HepG2 (cell line): Measurements from ENCODE around the gene SHFL. TPM values are rescaled to one million over a fixed set of nuclear protein-coding genes. Genes with fewer than 3 reads are reported as not detected.

ENCODE experiments used
- ATAC-seq: fragments of 200-7000 bp; cut with Tn5 transposase; 3 replicates; pipeline ENCODE4 v1.9.1; 2020; ENCODE audit warnings: mild to moderate bottlenecking, moderate library complexity
- BruUV-seq: library from RNA; stranded (reverse); fragments of 400-500 nt; replicated peaks from 2 replicates; lab custom pipeline; 2021; lab: Mats Ljungman, UMichigan
- CTCF ChIA-PET: fragments of 300-600 bp; formaldehyde crosslinking; extraction: SDS; loops from one replicate; lab custom pipeline; 2021; ENCODE audit warnings: low total read pairs, inconsistent platforms, low intra/inter-chr PET ratio; lab: Yijun Ruan, JAX
- POLR2A ChIA-PET: fragments of 350-600 bp; sonication (Branson Sonifier 250); formaldehyde crosslinking; loops from one replicate; lab custom pipeline; 2020; ENCODE audit warnings: antibody characterized with exemption, inconsistent platforms; lab: Yijun Ruan, JAX
- DNase-seq: peaks from one replicate; pipeline ENCODE4 v3.0.0-alpha.2; 2015; ENCODE audit warnings: low spot score
- FAIRE-seq: peaks from 3 replicates; lab custom pipeline; 2011; peaks lifted over from hg19 to GRCh38; lab: Jason Lieb, UNC
- H2AFZ ChIP-seq: one replicate; pipeline ENCODE4 v1.6.1; 2011; ENCODE audit warnings: low read length, inconsistent platforms
- H3K27ac ChIP-seq: fragments of 300-600 bp; 3 replicates; pipeline ENCODE4 v1.8.0; 2011; ENCODE audit warnings: mixed run types, mild to moderate bottlenecking, mixed read lengths, low read length, inconsistent platforms; ENCODE audit not compliant: insufficient read depth; ENCODE audit errors: extremely low read length
- H3K27me3 ChIP-seq, 2 experiments: fragments of 200-600 bp in 1 of 2; 2 replicates in 1 of 2; 3 replicates in 1 of 2; pipeline versions ENCODE4 v1.6.0 to v1.8.0; 2011; ENCODE audit warnings: low read length in 2 of 2, mild to moderate bottlenecking in 2 of 2, moderate library complexity in 2 of 2, inconsistent platforms in 1 of 2; ENCODE audit not compliant: insufficient read depth in 2 of 2, control insufficient read depth in 1 of 2
- H3K36me3 ChIP-seq, 2 experiments: fragments of 200-600 bp in 1 of 2; replicated peaks in 1 of 2; 2 replicates in 1 of 2; 3 replicates in 1 of 2; pipeline versions ENCODE4 v1.5.1 to v1.8.0; 2011; ENCODE audit warnings: low read length in 2 of 2, inconsistent platforms in 1 of 2; ENCODE audit not compliant: insufficient read depth in 2 of 2, control insufficient read depth in 1 of 2
- H3K4me1 ChIP-seq: 2 replicates; pipeline ENCODE4 v1.5.1; 2012; ENCODE audit warnings: low read length, inconsistent platforms; ENCODE audit not compliant: insufficient read depth
- H3K4me2 ChIP-seq: 2 replicates; pipeline ENCODE4 v1.6.0; 2011; ENCODE audit warnings: low read depth, low read length, inconsistent platforms
- H3K4me3 ChIP-seq, 3 experiments: fragments of 200-600 bp in 1 of 3; sonication (generic), shearing (Covaris generic) in 1 of 3; replicated peaks in 1 of 3; 2 replicates each; pipeline ENCODE4 v1.5.1; 2011 to 2016; ENCODE audit warnings: low read length in 3 of 3, inconsistent platforms in 2 of 3, low read depth in 2 of 3, mild to moderate bottlenecking in 2 of 3, control low read depth in 1 of 3, mixed read lengths in 1 of 3; ENCODE audit not compliant: insufficient read depth in 1 of 3
- H3K79me2 ChIP-seq: one replicate; pipeline ENCODE4 v1.6.1; 2011; ENCODE audit warnings: low read length, inconsistent platforms; ENCODE audit not compliant: insufficient read depth
- H3K9ac ChIP-seq: 2 replicates; pipeline ENCODE4 v1.6.0; 2011; ENCODE audit warnings: mild to moderate bottlenecking, low read depth, low read length, inconsistent platforms; ENCODE audit not compliant: insufficient read depth
- H3K9me3 ChIP-seq: 2 replicates; pipeline ENCODE4 v1.5.1; 2012; ENCODE audit warnings: mild to moderate bottlenecking, low read length
- H4K20me1 ChIP-seq: 2 replicates; pipeline ENCODE4 v1.6.0; 2011; ENCODE audit warnings: inconsistent platforms, mild to moderate bottlenecking, low read length, moderate library complexity; ENCODE audit not compliant: insufficient read depth
- AFF4 ChIP-seq: sonication (generic); formaldehyde crosslinking; IDR thresholded peaks from 2 replicates; pipeline ENCODE4 v1.4.0; 2020; ENCODE audit warnings: missing genetic modification reagents
- ATM ChIP-seq: fragments of 450-650 bp; IDR thresholded peaks from 2 replicates; pipeline ENCODE4 v1.7.1; 2017; ENCODE audit warnings: mild to moderate bottlenecking, borderline replicate concordance
- CBX5 ChIP-seq: sonication (generic); formaldehyde crosslinking; IDR thresholded peaks from 2 replicates; pipeline ENCODE4 v1.4.0; 2020; ENCODE audit warnings: missing genetic modification reagents, borderline replicate concordance
- E2F5 ChIP-seq: sonication (generic); formaldehyde crosslinking; conservative IDR thresholded peaks from 2 replicates; pipeline ENCODE4 v1.4.0; 2020; ENCODE audit warnings: missing genetic modification reagents
- FLYWCH1 ChIP-seq: sonication (generic); formaldehyde crosslinking; IDR thresholded peaks from 2 replicates; pipeline ENCODE4 v1.8.1; 2023; ENCODE audit warnings: mild to moderate bottlenecking, missing genetic modification reagents
- GATAD1 ChIP-seq: IDR thresholded peaks from 2 replicates; pipeline ENCODE4 v1.6.1; 2016; ENCODE audit warnings: missing genetic modification reagents, missing compliant biosample characterization
- GTF3A ChIP-seq: sonication (generic); formaldehyde crosslinking; conservative IDR thresholded peaks from 2 replicates; pipeline ENCODE4 v1.4.0; 2020; ENCODE audit warnings: mild to moderate bottlenecking, missing genetic modification reagents
- HNF4G ChIP-seq, 2 experiments: sonication (generic) in 1 of 2; formaldehyde crosslinking in 1 of 2; IDR thresholded peaks; 2 replicates each; pipeline versions ENCODE4 v1.4.0 to v1.6.1; 2011 to 2020; ENCODE audit warnings: borderline replicate concordance in 2 of 2, low read depth in 2 of 2, mild to moderate bottlenecking in 2 of 2, low read length in 1 of 2, missing genetic modification reagents in 1 of 2, moderate library complexity in 1 of 2
- MXI1 ChIP-seq: IDR thresholded peaks from 3 replicates; pipeline ENCODE4 v1.6.1; 2012; ENCODE audit warnings: low read depth, low read length, inconsistent platforms, borderline replicate concordance
- NR2C2 ChIP-seq: sonication (generic); formaldehyde crosslinking; IDR thresholded peaks from 2 replicates; pipeline ENCODE4 v1.4.0; 2020; ENCODE audit warnings: missing genetic modification reagents, mild to moderate bottlenecking, moderate library complexity, borderline replicate concordance
- PCBP2 ChIP-seq: fragments of 200-400 bp; formaldehyde crosslinking; optimal IDR thresholded peaks from 2 replicates; pipeline ENCODE3; 2018; ENCODE audit warnings: low read length, low read depth; ENCODE audit not compliant: poor library complexity, severe bottlenecking
- SETDB1 ChIP-seq: sonication (generic); formaldehyde crosslinking; IDR thresholded peaks from 2 replicates; pipeline ENCODE4 v1.5.1; 2020; ENCODE audit warnings: missing genetic modification reagents, mild to moderate bottlenecking, borderline replicate concordance
- SMARCE1 ChIP-seq: fragments of 450-650 bp; IDR thresholded peaks from 2 replicates; pipeline ENCODE4 v1.6.1; 2017; ENCODE audit warnings: borderline replicate concordance
- SMC3 ChIP-seq: IDR thresholded peaks from 2 replicates; pipeline ENCODE4 v1.6.1; 2011; ENCODE audit warnings: low read length, improper control_type of control experiment
- ZNF10 ChIP-seq: sonication (generic); formaldehyde crosslinking; IDR thresholded peaks from 2 replicates; pipeline ENCODE4 v1.4.0; 2020; ENCODE audit warnings: mild to moderate bottlenecking, low read depth, missing genetic modification reagents, borderline replicate concordance
- ZNF350 ChIP-seq: sonication (generic); formaldehyde crosslinking; IDR thresholded peaks from 2 replicates; pipeline ENCODE4 v1.4.0; 2020; ENCODE audit warnings: mild to moderate bottlenecking, low read depth, missing genetic modification reagents, borderline replicate concordance
- ZNF574 ChIP-seq: sonication (generic); formaldehyde crosslinking; IDR thresholded peaks from 2 replicates; pipeline ENCODE4 v1.4.0; 2020; ENCODE audit warnings: missing genetic modification reagents
- WGBS: methylation state at CpG from one replicate; pipeline ENCODE4 v1.1.6; 2017; ENCODE audit warnings: low lambda C conversion rate; 5-methylcytosine and 5-hydroxymethylcytosine counted together
- in situ Hi-C: cut with HindIII; loops from 2 replicates; pipeline ENCODE4 v1.10.0; 2017; ENCODE audit warnings: low pct_unique_long_range_greater_than_20kb; ENCODE audit not compliant: extremely low pct_ligation_motif_present
- intact Hi-C: fragments of 100-400 bp; cut with micrococcal nuclease; formaldehyde crosslinking; loops from one replicate; pipeline ENCODE4 v1.10.0; 2022; ENCODE audit not compliant: unreplicated experiment
- polyA plus RNA-seq, 8 experiments: library from polyadenylated mRNA; depleted of rRNA in 3 of 8; stranded (reverse) in 7 of 8; unstranded in 1 of 8; fragments of >200 nt; fragmentation: Illumina TruSeq in 4 of 8; extraction: Trizol in 4 of 8; gene quantifications; 2 replicates each; pipeline versions ENCODE4 v1.2.1 to v1.2.3, GENCODE V29; 2011 to 2016; ENCODE audit warnings: low read depth in 4 of 8, missing spikeins in 1 of 8, mixed read lengths in 1 of 8; ENCODE audit not compliant: insufficient read depth in 1 of 8
- total RNA-seq, 5 experiments: library from RNA; depleted of rRNA; stranded (reverse); fragments of >200 nt; fragmentation: Illumina TruSeq; extraction: Trizol; gene quantifications; 2 replicates each; pipeline ENCODE4 v1.2.3, GENCODE V29; 2016; ENCODE audit warnings: low read depth in 1 of 5

Gene SHFL
- total and polyA plus RNA-seq, 2 of the 13 experiments (the other 11 are each of a cell fraction or from before 2014, with no cell fraction given), result 12.3 to 36.4 TPM

DNA sequence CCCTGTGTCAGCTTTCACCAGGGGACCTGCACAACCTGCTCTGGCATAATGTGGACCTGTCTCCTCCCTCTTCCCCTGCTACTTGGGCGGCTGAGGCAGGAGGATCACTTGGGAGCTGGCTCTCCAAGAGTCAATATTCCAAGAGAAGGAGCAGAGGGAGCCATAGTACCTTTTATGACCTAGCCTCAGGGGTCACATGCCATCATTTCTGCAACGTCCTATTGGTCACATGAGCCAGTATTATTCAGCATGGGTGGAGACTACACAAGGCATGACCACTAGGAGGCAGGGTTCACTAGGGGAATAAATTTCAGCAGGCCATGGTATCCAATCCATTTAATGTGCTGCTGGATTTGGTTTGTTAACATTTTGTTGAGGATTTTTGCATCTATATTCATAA, 12.0 kb upstream of the SHFL start:
- ATAC-seq (peak; percentile 49), FAIRE-seq (peak; percentile 4), DNase-seq (peak; percentile 60)
- Histone ChIP-seq H3K9me3 (peaks cover 9% of the 10 kb centered on the region), H3K36me3 (no peaks in the 10 kb centered on the region), H4K20me1 (no peaks in the 10 kb centered on the region), H3K27me3 (peaks cover 2% of the 10 kb centered on the region in 2 experiments; a peak in 3 of 5 replicates), H3K27ac (no peak overlapping the region), H3K4me1 (peaks cover 28% of the 10 kb centered on the region), H3K4me2 (no peak overlapping the region), H3K9ac (no peak overlapping the region), H2AFZ (no peak overlapping the region), H3K79me2 (no peaks in the 10 kb centered on the region), H3K4me3 (no peak overlapping the region)
- 6% methylated on average over 2 of the region's 2 CpGs for WGBS
- in situ Hi-C loops (no loop called here), intact Hi-C loops (no loop called here)
- no TSS peak for BruUV-seq
- POLR2A ChIA-PET, result no interaction called here
- CTCF ChIA-PET, result no interaction called here
- TF ChIP-seq PCBP2, result no peak
- no peak for TF ChIP-seq MXI1
- TF ChIP-seq AFF4 (CRISPR knock-in tag), result no peak
- no peak for TF ChIP-seq ZNF10 (CRISPR knock-in tag)
- 0 out of 2 replicates have a peak, but pooled peaks have one; percentile 22 for TF ChIP-seq NR2C2
- peak; percentile 88 for TF ChIP-seq ZNF350 (CRISPR knock-in tag)
- no peak for TF ChIP-seq ATM
- TF ChIP-seq E2F5 (CRISPR knock-in tag), result no peak
- TF ChIP-seq FLYWCH1 (CRISPR knock-in tag), result no peak
- TF ChIP-seq GATAD1 (CRISPR knock-in tag), result no peak
- no peak for TF ChIP-seq SMARCE1
- TF ChIP-seq HNF4G (IDR thresholded peaks at IDR 0.05; ENCODE audit: borderline replicate concordance, low read depth, low read length), result no peak
- no peak for TF ChIP-seq HNF4G (CRISPR knock-in tag; IDR thresholded peaks at IDR 0.05; ENCODE audit: borderline replicate concordance, low read depth)
- TF ChIP-seq CBX5 (CRISPR knock-in tag), result peak; percentile 52; the same call in 1 of the 2 replicates
- TF ChIP-seq SETDB1, result peak; percentile 85
- peak; percentile 41; the same call in 1 of the 2 replicates for TF ChIP-seq SMC3
- TF ChIP-seq ZNF574 (CRISPR knock-in tag), result no peak
- TF ChIP-seq GTF3A (CRISPR knock-in tag), result no peak
